ENCODE results near the gene PODXL2.
"Not testable (repeated sequence)": the region's sequence is repeated elsewhere in the genome, so short reads cannot be mapped to it uniquely, and the experiment has no call there.

PODXL2 gene

GRCh38 chr3:127628788-127629466 is at the start of gene PODXL2:
PODXL2 (plus strand) TSS chr3:127629185; CDS start chr3:127629220, 35 bp downstream.
- FAIRE-seq = no peak

- FAIRE-seq = no peak
These were observed 48.5 kb upstream of the PODXL2 start for GRCh38 chr3:127580327-127581060.

GRCh38 chr3:127584734-127585133 is 44.3 kb upstream of the PODXL2 start:
- no peak for FAIRE-seq

- FAIRE-seq = no peak
These were observed 43.7 kb upstream of the PODXL2 start for GRCh38 chr3:127585163-127585812.

- FAIRE-seq = no peak
These were observed 43.1 kb upstream of the PODXL2 start for GRCh38 chr3:127585813-127586413.

- no peak for FAIRE-seq
These were observed 41.1 kb upstream of the PODXL2 start for GRCh38 chr3:127587876-127588275.

GRCh38 chr3:127588806-127589577 is 40.0 kb upstream of the PODXL2 start:
- FAIRE-seq = no peak

- FAIRE-seq = no peak
These were observed 39.2 kb upstream of the PODXL2 start for GRCh38 chr3:127589600-127590281.

- FAIRE-seq = no peak
These were observed 38.7 kb upstream of the PODXL2 start for GRCh38 chr3:127590282-127590592.

GRCh38 chr3:127590593-127591465 is 38.2 kb upstream of the PODXL2 start, which contains the start of gene TPRA1:
TPRA1 (minus strand) TSS chr3:127590733; CDS start chr3:127580146, 10,587 bp downstream.
- FAIRE-seq = peak; percentile 87

GRCh38 chr3:127593178-127593577 is 35.8 kb upstream of the PODXL2 start:
- FAIRE-seq = no peak

- FAIRE-seq = no peak
These were observed 33.7 kb upstream of the PODXL2 start for GRCh38 chr3:127595303-127595702.

- FAIRE-seq = no peak
These were observed 31.8 kb upstream of the PODXL2 start for GRCh38 chr3:127597020-127597771.

- FAIRE-seq = no peak
These were observed 30.0 kb upstream of the PODXL2 start for GRCh38 chr3:127598841-127599570.

- FAIRE-seq = no peak
These were observed 28.1 kb upstream of the PODXL2 start for GRCh38 chr3:127600749-127601456.

GRCh38 chr3:127604035-127604434 is 24.9 kb upstream of the PODXL2 start:
- FAIRE-seq = no peak

GRCh38 chr3:127604546-127605165 is 24.3 kb upstream of the PODXL2 start:
- FAIRE-seq = no peak

GRCh38 chr3:127605547-127605946 is 23.4 kb upstream of the PODXL2 start:
- not testable (repeated sequence) for FAIRE-seq
